Ovary (tissue), 9 donors: ENCODE results near the gene TMEM115. TPM values are rescaled to one million over a fixed set of nuclear protein-coding genes. Genes with fewer than 3 reads are reported as not detected.

Experiments
- DNase-seq, 5 donors: peaks; one replicate each; pipeline ENCODE4 v3.0.0-alpha.2; 2019 to 2020
- H3K27ac ChIP-seq, 2 donors: fragments of 200-600 bp; one replicate each; pipeline versions ENCODE4 v1.5.1 to v1.8.0; 2019 to 2022
- H3K27me3 ChIP-seq: fragments of 200-600 bp; one replicate; pipeline ENCODE4 v1.8.0; 2022
- H3K36me3 ChIP-seq: fragments of 200-600 bp; sonication (generic); one replicate; pipeline ENCODE4 v1.5.1; 2019
- H3K4me1 ChIP-seq: one replicate; pipeline ENCODE4 v1.8.1; 2013; ENCODE audit warnings: mild to moderate bottlenecking, moderate library complexity; ENCODE audit not compliant: insufficient read depth
- H3K4me3 ChIP-seq: fragments of 200-600 bp; sonication (generic); one replicate; pipeline ENCODE4 v1.5.1; 2017
- H3K9me3 ChIP-seq, 2 donors: fragments of 200-600 bp in 1 of 2; sonication (generic) in 1 of 2; one replicate each; pipeline versions ENCODE4 v1.5.1 to v1.8.1; 2013 to 2019; ENCODE audit warnings: mild to moderate bottlenecking in 1 of 2, moderate library complexity in 1 of 2
- CTCF ChIP-seq, 3 donors: fragments of 450-650 bp in 2 of 3; fragments of 200-600 bp in 1 of 3; IDR thresholded peaks; one replicate each; pipeline versions ENCODE4 v1.5.1 to v1.8.0; 2016 to 2022; ENCODE audit warnings: antibody characterized with exemption in 3 of 3, mild to moderate bottlenecking in 1 of 3
- EP300 ChIP-seq: sonication (generic); formaldehyde crosslinking; IDR thresholded peaks from one replicate; pipeline ENCODE4 v1.6.1; 2017; ENCODE audit warnings: antibody characterized with exemption
- POLR2A ChIP-seq: fragments of 450-650 bp; IDR thresholded peaks from one replicate; pipeline ENCODE4 v1.6.1; 2017; ENCODE audit warnings: antibody characterized with exemption, mild to moderate bottlenecking, moderate library complexity
- WGBS, 3 donors: extraction: QIAGEN DNeasy Blood & Tissue Kit in 1 of 3; methylation state at CpG; one replicate each; pipeline versions ENCODE4 v1.1.5 to v1.1.7; 2013 to 2017; 5-methylcytosine and 5-hydroxymethylcytosine counted together
- intact Hi-C, 4 donors: fragments of 100-400 bp; cut with DNase I; formaldehyde crosslinking; loops; one replicate each; pipeline versions ENCODE4 v1.11.0 to v1.15.1; 2022 to 2023
- polyA plus RNA-seq, 2 donors: library from polyadenylated mRNA; stranded (reverse); fragments of 200-250 nt in 1 of 2; fragments of 350-450 nt in 1 of 2; fragmentation: Illumina TruSeq in 1 of 2; extraction: RNeasy Lipid Tissue Mini Kit (QIAGEN cat#74804) in 1 of 2; gene quantifications; one replicate each; pipeline ENCODE4 v1.2.3, GENCODE V29; 2013 to 2014
- total RNA-seq, 7 donors: library from RNA; depleted of rRNA in 2 of 7; stranded (reverse); fragments of >200 nt in 2 of 7; fragmentation: NEBNext Ultra II Directional in 3 of 7; extraction: Animal tissue kit (Norgen Biotek cat#: 25700) in 3 of 7; gene quantifications; one replicate each; pipeline versions ENCODE4 v1.1.0 to v1.2.4, GENCODE V29; 2016 to 2023
- donor health status: DM: no; HTN: no; CAD: no; lungs with moderate emphysema.
- donor health status: DM: no; HTN: no; CAD: no.
- donor health status: Bipolar disorder and iron deficiency.
- donor health status: DM: yes; HTN: yes; CAD: no.
- donor health status: DM: no; HTN: no; CAD: no.
- donor health status: DM: yes; HTN: yes; CAD: no.

The TMEM115 gene
- total and polyA plus RNA-seq, 9 donors = 8.5 to 58.4 (median 36.9) TPM

GRCh38 chr3:50318163-50318562 is 41.2 kb downstream of the TMEM115 start:
- Histone ChIP-seq H3K4me3 (no peak overlapping the region), H3K36me3 (no peaks in the 10 kb centered on the region), H3K4me1 (peaks cover 22% of the 10 kb centered on the region), H3K27me3 (no peaks in the 10 kb centered on the region), H3K9me3 (no peaks in the 10 kb centered on the region), H3K27ac (no peak overlapping the region)
- DNase-seq = no peak
- TF ChIP-seq POLR2A (no peak), EP300 (no peak), CTCF (IDR thresholded peaks at IDR 0.05) (no peak)
- WGBS, 3 donors = 77 to 83% (median 77%) methylated on average over 9 to 11 of the region's 11 CpGs
- intact Hi-C loops = no loop called here

- DNase-seq = no peak
- H3K4me1 ChIP-seq = peaks cover 18% of the 10 kb centered on the region
- no peaks in the 10 kb centered on the region for H3K36me3 ChIP-seq
- no peak overlapping the region for H3K27ac ChIP-seq
- intact Hi-C loops = no loop called here
- no peaks in the 10 kb centered on the region for H3K9me3 ChIP-seq
- no peak for TF ChIP-seq CTCF (IDR thresholded peaks at IDR 0.05)
- TF ChIP-seq EP300 = no peak
- TF ChIP-seq POLR2A = no peak
- 52 to 61% (median 56%) methylated on average over 6 of the region's 6 CpGs for WGBS, 3 donors
- H3K27me3 ChIP-seq = no peaks in the 10 kb centered on the region
- H3K4me3 ChIP-seq = no peak overlapping the region
Observed at GRCh38 chr3:50317300-50317699, 42.0 kb downstream of the TMEM115 start.

DNA sequence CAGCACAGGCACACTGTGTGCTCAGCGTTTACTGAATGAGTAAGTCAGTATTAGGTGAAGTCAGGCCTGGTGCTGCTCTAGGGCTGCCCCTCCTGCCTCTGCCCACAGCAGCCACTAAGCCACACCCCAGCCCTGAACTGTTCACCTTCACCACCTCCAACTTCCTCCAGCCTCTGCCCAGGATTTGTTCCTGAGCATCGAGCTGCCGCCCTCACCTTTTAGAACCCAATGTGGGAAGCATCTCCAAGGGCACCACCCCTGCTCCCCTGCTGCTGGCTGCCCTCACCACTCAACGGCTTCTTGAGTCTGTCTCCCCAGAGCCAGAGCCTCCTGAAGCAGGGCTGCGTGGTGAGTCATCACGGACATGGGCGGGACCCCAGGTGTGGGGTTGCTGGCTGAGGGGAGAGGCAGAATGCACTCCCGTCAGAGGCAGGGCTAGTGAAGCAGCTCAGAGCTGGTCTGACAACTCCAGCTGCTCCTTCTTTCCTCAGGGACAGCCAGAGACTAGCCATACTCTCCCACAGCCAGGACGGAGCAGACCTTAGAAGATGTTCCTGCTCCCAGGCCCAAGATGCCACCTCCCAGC is 42.6 kb downstream of the TMEM115 start:
- no peaks in the 10 kb centered on the region for H3K36me3 ChIP-seq
- peaks cover 18% of the 10 kb centered on the region for H3K4me1 ChIP-seq
- TF ChIP-seq POLR2A (no peak), CTCF (IDR thresholded peaks at IDR 0.05) (no peak), EP300 (no peak)
- H3K4me3 ChIP-seq = no peak overlapping the region
- no peaks in the 10 kb centered on the region for H3K9me3 ChIP-seq
- H3K27ac ChIP-seq = no peak overlapping the region
- WGBS, 3 donors = 58 to 61% (median 60%) methylated on average over 9 of the region's 9 CpGs
- no peaks in the 10 kb centered on the region for H3K27me3 ChIP-seq
- intact Hi-C loops = no loop called here
- no peak for DNase-seq

DNA sequence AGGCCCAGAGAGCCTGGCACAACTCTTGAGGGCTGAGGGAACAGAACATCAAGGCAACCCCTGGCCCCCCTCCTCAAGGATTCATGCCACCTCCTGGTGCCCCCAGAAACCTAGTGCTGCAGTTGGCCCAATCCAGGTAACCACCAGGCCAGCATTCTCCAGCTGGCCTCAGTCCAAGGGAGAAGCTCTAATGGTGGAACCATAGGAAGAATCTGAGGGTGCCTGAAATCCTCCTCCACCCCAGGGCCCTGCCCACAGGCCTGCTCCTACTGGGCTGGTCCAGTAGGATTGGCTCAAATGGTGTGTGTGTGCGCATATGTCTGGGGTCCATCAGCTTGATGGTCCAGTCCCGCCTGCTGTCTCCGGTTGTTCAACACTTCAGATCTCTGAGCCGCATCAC is 44.5 kb downstream of the TMEM115 start:
- 94 to 98% (median 97%) methylated on average over 4 of the region's 4 CpGs for WGBS, 3 donors
- intact Hi-C loops = no loop called here
- DNase-seq = no peak
- Histone ChIP-seq H3K36me3 (no peaks in the 10 kb centered on the region), H3K4me1 (peaks cover 10% of the 10 kb centered on the region), H3K9me3 (no peaks in the 10 kb centered on the region), H3K4me3 (no peak overlapping the region), H3K27me3 (no peaks in the 10 kb centered on the region), H3K27ac (no peak overlapping the region)
- no peak for TF ChIP-seq CTCF (IDR thresholded peaks at IDR 0.05)
- no peak for TF ChIP-seq POLR2A
- no peak for TF ChIP-seq EP300
